Dermis microvascular lymphatic vessel endothelial cell (primary cell): ENCODE results near the gene SNX22. TPM values are rescaled to one million over a fixed set of nuclear protein-coding genes. Genes with fewer than 3 reads are reported as not detected.

Experiments used
- DNase-seq, 2 donors: peaks; one replicate each; pipeline versions ENCODE4 v3.0.0 to v3.0.0-alpha.2; 2010; ENCODE audit warnings: low read depth in 2 of 2
- total RNA-seq: library from RNA; depleted of rRNA; stranded (reverse); fragments of >200 nt; gene quantifications from 2 replicates; pipeline ENCODE4 v1.2.1, GENCODE V29; 2014

The SNX22 gene
- total RNA-seq, 1 donor from 2014 or later: under 0.01 TPM

- DNase-seq: no peak
Measured at GRCh38 chr15:64193971-64194370, 42.4 kb downstream of the SNX22 start.

GRCh38 chr15:64197425-64197824 lies 45.9 kb downstream of the SNX22 start:
- DNase-seq: no peak

DNA sequence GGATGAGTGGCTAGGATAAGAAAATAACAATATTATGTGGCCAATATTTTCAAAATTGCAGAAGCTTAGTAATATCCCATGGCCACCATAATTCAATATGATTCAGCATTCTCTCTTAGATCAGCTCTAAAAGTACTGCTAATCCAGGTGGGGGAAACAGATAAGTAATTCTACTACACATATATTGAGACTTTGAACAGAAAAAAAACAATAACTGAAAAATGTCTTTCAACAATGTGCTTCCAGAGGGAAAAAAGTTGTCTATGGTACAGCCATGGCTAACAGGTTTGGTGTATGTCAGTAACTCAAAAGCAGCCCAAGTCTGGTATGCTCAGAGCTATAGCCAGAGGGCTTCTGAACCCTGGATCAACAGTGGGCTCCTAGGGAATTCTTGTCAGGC lies 53.7 kb downstream of the SNX22 start:
- DNase-seq: no peak

Other genes with a start within 250 kb of the SNX22 start
- 7.4 and 10.9 TPM in 2 replicates for gene DAPK2, start 105.2 kb upstream of the SNX22 start, total RNA-seq
- 29.2 and 44.4 TPM in 2 replicates for gene CIAO2A, start 57.9 kb upstream of the SNX22 start, total RNA-seq
- gene SNX1, start 55.7 kb upstream of the SNX22 start, total RNA-seq: 33.4 and 47.5 TPM in 2 replicates
- 634 and 667 TPM in 2 replicates for gene PPIB, start 11.3 kb downstream of the SNX22 start, total RNA-seq
- gene CSNK1G1, start 204.4 kb downstream of the SNX22 start, total RNA-seq: 17.1 and 19.7 TPM in 2 replicates
- gene PCLAF, start 229.7 kb downstream of the SNX22 start, total RNA-seq: 15.7 and 37.5 TPM in 2 replicates
- gene TRIP4, start 236.1 kb downstream of the SNX22 start, total RNA-seq: 8.6 and 10.9 TPM in 2 replicates